Right renal pelvis (tissue), 4 donors: ENCODE data around the gene SLC7A6. TPM values are rescaled to one million over a fixed set of nuclear protein-coding genes. Genes with fewer than 3 reads are reported as not detected.

Experiments
- DNase-seq, 4 donors: peaks; one replicate each; pipeline ENCODE4 v3.0.0-alpha.2; 2013; ENCODE audit warnings: low read depth in 4 of 4, low spot score in 3 of 4, missing footprints in 1 of 4
- polyA plus RNA-seq, 4 donors: library from polyadenylated mRNA; unstranded; fragments of 120-200 nt; gene quantifications; one replicate each; pipeline ENCODE4 v1.2.1, GENCODE V29; 2013; ENCODE audit not compliant: insufficient read length in 4 of 4

The SLC7A6 gene
- polyA plus RNA-seq, 4 donors, result 12.6 to 16.3 (median 13.4) TPM

DNA sequence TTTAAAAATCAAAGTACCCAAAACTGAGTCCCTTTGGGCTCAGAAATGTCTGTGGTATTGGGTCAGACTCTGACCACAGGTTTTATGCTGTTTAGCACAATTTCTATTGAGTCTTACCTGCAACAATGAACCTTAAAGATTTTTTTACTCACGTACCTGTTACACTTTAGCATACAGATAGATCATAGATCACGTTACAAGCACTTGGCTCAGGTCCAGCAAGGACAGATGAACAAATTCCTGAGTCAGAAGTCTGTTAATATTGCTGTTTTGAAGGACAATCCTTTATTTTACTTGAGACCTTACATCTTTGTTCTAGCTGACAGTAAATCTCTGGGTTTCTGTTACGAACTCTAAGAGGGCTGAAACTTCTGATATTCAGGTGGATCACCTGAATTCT is 33.6 kb downstream of the SLC7A6 start:
- no peak for DNase-seq

DNA sequence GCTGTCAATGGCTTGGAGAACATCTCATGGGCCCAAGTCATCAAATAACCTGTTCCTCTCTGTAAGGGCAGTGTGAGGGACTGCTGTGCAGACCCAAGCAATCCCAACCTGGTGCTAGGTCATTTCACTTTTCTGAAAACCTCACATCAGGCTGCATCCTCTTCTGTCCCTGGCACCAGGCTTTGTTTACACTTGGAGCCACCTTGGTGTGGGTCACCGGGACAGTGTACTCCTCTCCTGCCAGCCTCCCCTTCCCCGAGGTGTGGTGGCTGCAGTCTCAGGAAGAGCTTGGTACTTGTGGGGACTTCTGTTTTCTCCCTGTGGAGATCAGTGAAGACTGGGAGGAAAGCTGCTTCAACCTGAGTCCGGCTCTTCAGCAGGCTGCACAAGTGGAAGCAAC is 34.0 kb downstream of the SLC7A6 start:
- no peak for DNase-seq

DNA sequence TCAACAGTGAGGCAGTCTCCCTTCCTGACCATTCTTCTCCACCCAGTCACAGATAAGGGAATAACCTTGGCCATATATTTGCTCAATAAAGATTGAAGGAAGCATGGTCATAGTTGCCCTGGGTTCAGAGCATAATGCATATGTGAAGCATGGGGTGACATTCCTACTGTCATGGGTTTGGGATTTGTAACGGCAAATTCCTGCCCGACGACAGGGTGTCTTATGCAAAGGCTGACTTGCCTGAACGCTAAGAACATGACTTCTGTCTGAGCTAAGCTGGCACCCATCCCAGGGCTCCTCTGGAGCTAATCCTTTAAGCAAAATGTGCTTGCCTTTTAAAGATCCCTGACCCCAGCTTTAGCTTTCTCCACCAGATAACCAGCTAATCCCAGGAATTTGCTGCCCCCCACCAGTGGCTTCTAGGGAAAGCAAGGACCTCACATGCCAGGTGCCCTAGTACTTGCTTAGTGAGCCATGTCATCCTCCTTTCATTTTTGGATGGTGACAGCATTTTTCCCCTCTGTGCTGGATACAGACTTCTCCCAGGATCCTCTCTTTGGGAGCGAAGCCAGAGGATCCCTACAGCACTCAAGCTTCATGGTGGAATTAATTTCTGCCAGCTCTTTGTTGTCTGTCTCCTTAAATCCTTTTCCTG is 34.7 kb downstream of the SLC7A6 start:
- no peak for DNase-seq

DNA sequence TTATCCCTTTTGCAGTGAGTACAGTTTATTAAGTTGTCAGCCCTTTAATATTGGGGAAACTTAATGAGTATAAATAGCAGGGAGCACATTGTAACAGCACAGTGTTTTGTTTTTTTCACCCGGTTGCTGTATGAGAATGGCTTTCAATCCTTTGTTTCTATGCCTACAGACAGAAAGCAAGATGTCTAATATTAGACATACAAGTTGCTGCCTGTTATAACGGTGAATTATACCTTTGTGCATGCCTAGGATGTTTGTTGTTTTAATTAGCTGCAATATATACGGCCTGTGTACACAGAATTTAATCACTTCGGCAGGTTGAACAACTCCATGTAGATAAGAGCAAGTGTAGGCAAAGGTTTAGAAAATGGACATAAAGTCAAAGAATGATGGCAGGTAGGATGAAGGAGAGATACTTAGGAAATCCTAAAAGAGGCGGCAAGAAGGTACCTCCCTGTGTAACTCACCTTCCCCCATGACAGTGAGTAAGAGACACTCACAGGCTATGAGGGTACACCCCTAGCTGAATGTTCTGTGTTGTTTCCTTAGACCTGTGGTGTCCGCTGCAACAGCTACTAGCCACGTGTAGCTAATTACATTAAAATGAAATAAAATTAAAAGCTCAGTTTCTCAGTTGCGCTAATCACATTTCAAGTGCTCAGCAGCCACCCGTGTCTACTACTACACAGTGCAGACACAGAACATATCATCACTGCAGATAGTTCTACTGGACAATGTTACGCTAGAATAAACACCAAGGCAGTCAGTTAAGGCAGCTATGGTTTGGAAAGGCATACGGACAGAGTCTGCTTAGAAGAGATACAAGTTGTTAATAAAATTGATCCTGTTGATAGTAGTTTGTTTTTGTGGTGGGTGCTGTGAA is 35.5 kb downstream of the SLC7A6 start:
- no peak for DNase-seq

DNA sequence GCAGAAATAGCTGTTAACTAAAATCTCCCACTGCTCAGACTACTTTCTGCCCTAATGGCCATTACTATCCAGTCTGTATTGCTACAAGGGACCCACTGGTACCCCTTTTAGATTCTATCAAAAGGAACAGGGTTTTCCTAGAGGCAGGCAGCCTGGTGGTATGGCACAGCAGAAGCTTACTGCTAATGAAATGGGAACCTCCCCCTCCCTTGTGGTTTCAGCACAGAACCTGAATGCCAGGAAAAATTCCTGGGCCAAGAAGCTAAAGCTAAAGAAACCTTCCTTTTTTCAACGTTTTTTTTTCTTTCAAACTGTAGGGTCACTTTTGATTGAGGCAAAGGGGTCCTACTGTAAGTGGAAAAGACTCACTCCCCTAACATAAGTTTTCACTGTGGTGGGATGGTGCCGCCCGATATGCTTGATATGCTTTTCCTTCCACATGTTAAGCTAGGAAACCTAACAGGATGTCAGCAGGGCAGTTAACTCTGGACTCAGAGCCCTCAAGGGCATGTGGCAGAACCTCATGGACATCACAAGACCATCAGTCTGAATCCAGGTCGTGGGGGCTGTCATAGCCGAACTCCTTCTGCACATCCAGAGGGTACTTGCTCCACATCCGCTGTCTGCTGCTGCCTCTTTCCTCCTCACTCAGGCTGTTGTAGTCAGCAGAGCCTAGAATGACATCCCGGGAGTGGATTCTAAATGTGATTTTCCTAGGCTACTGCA is 36.6 kb downstream of the SLC7A6 start:
- DNase-seq, result no peak

DNA sequence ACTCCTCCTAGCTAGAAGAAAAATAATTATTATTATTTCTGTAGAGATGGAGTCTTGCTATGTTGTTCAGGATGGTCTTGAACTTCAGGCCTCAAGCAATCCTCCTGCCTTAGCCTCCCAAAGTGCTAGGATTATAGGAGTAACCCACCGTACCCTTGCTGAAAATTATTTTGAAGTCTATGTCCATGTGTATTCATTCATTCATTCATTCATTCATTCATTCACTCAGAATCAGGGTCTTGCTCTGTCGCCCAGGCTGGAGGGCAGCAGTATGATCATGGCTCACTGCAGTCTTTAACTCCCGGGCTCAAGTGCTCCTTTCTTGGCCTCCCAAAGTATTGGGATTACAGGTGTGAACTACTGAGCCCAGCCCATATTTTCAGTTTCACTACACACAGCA is 42.3 kb downstream of the SLC7A6 start:
- no peak for DNase-seq

DNA sequence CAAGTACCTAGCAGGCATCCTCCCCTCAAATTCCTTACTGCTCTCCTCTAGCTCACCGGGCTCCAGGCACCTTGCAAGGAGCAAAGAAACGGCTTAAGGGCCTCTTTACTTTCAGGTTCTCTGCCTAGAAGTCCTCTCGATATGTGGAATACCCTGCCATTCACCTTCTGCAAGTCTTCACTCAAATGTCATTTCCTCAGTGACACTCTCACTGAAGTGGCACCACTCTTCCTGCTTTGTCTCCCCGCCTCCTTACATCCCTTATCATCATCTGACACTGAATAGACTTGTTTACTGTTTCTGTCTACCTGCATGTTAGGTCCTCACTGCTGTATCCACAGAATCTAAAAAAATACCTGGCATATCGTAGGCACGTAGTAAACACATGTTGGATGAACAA is 45.5 kb downstream of the SLC7A6 start:
- no peak for DNase-seq

DNA sequence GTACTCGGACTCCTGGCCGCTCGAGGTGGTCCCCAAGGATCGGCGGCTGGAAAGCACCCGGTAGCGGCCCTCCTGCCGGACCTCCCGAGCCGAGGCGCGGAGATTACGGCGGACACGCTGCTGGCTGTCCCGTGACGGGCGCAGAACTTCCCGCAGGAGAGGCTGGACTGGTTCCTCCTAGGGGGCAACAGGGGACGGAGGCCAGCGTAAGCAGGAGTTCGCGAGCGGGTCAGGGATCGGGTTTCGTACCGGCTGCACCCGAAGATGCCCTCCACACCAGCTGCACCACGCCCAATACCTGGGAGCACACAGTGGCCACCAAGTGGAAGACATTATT is 46.1 kb downstream of the SLC7A6 start:
- no peak for DNase-seq

DNA sequence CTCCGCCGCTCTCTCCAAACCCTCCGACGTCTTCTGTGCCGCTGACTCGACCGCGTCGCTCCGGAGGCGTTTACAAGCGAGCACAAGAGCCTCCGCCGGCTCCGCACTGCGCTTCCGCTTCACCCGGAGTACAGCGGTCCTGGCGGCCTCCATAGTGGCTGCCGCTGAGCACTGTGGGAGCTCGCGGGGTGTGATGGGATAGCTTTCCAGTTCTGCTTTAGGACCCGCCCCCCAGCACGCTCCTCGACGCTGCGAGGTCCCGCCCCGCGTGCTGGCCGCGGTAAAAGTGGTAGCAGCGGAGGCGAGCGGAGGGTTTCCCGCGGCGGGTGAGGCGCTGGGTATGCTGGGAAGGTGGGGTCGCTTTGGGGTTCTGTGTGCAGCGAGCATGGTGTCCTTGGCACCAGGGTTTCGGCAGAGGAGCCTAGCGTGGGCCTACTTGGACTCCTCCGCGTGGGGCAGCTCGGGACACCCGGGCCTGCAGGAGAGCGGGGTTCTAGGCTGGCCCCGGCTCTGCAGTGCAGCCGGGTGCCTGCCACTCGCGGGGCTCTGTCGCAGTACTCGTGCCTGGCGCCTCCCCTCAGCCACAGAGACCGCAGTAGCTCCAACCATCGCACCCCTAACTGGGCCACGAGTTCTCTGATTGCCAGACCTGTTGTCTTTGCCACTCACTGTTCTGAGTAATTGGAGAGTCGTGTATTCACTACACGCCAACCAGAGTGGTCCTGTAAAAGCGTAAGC is 46.6 kb downstream of the SLC7A6 start, which contains the start of the genes PRMT7 and SLC7A6OS:
PRMT7 (plus strand) TSS at position 246 of the 738 bp plus-strand sequence. CDS start 4,961 bp downstream, outside the sequence.
SLC7A6OS (minus strand) TSS at position 173 of the 738 bp plus-strand sequence; CDS start at position 153, 20 bp downstream.
- DNase-seq, result peak; percentile 72 to 84 (median 80)

DNA sequence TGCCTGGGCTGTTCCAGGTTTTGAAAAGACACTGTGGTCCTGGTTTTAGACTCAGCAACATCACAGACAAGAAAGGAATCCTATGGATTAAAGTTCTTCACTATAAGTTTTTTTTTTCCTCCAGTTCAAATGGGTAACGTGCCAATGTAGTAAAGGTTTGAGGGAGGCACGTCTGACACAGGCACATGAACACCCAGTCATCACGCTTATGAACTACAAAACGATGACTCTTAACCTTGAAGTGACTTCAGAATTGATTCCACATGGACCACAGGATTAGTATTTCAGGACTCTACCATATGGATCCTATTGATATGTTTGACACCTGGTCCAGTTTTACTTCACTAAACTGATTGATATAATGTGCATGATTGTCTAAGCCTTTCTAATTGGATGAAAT is 48.8 kb downstream of the SLC7A6 start:
- DNase-seq, result no peak

DNA sequence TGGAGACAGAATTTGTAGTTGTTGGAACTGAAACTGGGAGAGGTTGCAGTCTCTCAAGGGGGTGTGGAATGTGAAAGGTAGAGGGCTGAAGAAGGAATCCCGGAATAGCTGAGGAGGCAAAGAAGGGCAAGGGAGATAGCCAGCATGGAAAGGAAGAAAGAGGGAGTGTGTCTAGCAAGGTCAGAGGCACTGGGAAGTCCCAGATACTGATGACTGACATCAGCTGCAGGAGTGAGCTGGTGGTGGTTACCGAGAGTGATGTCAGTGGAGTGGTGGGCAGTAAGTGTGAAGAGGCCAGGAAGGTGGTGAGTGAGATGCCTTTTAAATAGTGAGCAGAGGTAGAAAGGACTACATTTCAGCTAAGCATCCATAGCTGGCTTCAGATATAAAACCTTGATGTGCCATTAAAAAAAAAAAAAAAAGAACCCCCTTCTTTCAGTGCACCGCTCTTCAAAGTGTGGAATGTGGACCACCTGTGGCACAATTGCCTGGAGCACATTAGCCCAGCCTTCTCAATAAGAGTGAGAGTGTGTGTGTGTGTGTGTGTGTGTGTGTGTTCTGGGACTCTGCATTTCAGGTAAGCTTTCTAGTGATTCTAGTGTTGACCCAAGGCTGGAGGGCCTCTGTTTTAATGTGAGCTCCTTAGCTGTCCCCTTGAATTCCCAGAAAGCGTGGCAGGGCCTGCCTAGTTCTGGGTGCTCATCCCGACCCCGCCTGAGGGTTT is 55.0 kb downstream of the SLC7A6 start:
- DNase-seq, result no peak

DNA sequence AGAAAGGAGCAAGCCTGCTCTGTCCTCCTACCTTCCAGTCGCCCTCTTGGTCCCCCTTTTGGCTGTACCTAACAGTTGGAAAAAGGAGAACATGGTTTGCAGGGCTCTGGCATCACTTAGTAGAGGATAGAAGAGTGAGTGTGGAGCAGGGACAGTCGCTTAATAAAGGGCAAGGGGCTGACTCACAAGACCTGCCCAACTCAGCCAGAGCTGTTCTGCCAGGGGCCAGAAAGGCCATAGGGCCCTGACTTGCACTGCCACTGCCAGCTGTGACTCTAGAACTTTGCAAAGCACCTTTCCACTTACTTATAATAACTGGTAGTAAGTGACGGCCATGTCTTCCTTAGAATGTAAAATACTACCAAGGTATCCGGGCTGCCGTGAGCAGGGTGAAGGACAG is 60.0 kb downstream of the SLC7A6 start:
- no peak for DNase-seq

DNA sequence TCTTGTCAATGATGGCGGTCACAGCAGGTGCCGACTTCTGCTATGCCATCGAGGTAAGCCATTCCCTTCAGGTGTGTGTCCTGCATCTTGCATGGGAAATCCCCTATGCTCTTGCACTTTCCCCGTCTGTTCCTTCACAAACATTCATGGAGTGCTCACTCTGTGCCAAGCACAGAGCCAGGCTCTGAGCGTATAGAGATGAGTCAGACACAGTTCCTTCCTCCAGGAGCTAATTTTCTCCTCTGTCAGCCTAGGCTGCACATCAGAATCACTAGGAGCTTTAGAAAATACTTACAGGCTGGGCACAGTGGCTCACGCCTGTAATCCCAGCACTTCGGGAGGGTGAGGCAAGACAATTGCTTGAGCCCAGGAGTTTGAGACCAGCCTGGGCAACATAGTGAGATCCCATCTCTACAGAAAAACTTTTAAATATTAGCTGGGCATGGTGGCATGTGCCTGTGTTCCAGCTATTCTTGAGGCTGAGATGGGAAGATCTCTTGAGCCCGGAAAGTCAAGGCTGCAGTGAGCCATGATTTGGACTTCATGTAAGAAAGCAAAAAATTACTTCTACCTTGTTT is 60.5 kb downstream of the SLC7A6 start:
- DNase-seq, result no peak

DNA sequence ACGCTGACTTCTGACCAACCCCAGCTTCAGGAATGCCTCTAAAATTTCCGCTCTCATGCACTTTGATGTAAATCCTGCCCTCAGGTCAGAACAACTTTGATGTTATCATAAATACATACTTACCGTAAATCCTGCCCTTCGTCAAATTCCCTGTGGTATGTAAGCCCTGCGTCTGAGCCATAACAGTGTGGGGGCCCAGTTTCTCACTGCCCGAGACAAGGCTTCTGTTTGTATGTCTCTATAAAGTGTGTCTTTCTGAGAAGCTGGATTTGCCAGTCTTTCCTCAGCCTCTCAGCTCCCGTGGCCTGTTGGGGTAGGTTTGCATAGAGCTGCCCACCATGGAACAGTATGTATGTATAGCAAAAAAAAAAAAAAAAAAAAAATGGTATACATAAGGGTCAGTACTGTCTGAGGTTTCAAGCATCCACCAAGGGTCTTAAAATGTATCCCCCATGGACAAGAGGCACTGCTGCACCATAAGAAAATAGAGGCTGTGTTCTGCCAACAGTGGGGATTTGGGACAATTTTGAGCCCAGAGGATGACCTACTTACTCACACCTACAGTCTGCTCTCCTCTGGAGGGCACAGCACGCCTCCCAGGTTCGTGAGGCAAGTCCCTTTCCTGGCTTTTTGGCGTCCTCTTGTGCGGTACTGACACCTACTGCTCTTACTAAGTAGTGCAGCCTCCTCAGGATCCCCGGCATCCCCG is 64.0 kb downstream of the SLC7A6 start:
- DNase-seq, result peak in 2 of 4 donors; percentile 67 to 70

DNA sequence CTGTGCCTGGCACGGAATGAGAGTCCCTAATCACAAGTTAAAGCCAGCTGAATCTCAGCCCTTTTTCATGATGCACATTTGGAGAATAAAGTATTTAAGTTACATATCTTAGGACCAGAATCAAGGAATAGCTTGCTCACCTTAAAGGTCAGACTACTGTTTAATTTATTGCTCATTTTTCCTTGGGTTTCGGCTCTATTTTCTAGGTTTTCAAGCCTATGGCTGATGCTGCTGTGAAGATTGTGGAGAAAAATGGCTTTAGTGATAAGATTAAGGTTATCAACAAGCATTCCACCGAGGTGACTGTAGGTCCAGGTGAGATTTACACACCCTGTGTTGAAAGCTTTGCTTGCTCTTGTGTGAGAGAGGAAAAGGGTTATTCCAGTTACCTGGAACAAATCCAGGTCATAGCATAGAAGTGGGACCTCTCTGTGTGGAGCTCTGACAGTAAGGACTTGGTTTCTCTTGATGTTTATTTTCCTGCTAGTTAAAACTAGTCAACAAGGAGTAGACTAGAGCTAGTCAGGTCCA is 64.6 kb downstream of the SLC7A6 start:
- no peak for DNase-seq

DNA sequence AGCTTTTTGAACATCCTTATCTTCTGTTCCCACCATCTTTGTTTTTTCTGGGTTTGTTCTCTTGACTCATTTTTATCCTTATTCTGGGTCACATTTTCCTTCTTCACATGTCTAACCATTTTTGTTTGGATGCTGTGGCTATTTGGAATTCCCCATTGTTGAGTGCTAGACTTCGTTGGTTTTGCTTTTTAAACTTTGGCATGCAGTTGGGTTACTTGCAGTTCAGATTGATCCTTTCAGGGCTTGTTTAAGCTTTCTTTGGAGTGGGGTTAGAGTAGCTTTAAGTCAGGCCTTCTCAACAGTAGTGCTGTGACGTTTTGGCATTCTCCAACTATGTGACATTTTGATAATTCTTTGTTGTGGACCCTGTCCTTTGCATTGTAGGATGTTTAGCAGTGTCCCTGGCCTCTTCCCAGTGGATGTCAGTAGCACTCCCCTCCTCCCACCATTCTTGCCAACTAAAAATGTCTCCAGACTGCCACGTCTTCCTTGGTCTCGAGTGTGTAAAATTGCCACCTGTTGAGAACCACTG is 67.6 kb downstream of the SLC7A6 start:
- no peak for DNase-seq

DNA sequence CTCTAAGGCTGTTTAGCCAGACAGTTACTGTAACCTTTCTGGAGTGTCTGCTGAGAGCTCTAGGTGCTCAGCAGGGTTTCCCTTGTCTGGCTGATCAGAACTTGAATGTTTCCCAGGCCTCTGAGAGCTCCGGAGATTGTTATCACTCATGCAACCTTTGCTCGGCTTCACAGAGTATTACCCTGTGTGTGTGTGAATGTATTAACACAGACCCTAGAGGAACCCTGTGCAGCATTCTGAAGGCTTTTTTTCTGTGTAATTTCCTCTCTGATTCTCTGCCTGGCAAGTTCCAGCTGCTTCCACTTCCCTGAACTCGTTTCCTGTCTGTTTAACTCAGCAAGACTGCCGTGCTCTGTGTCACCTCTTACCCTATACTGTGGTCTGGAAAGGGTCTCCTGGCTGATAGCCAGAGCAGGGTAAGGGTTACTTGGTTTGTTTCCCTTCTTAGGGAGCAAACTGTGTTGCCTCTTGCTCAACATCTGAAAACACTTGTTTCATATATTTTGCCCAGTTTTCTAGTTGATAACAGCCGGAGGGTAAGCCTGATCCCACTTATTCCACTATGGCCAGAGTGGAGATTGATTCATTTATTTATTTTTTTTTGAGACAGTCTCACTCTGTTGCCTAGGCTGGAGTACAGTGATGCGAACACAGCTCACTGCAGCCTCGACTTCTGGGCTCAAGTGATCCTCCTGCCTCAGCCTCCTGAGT is 68.2 kb downstream of the SLC7A6 start:
- DNase-seq, result peak in 1 of 4 donors; percentile 23

DNA sequence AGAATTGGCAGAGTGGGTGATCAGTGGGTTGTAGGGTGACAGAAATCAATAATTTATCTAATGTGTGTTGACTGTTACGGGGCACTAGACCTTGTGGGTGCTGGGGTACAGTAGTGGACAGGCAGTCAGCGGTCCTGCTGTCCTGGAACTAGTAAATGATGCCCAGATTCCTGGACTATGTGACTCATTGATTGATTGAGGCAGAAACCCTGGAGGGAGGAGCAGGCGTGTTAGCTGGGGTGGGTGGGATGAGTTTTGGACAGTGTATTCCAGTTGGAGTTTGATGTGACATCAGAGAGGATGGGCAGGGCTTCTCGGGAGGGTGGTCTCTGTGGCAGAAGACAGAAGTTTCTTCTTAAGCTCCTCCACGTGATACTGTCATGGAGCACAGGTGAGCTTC is 70.8 kb downstream of the SLC7A6 start:
- no peak for DNase-seq
